Measurements from ENCODE around the gene ADGRG1.

Gene ADGRG1

DNA sequence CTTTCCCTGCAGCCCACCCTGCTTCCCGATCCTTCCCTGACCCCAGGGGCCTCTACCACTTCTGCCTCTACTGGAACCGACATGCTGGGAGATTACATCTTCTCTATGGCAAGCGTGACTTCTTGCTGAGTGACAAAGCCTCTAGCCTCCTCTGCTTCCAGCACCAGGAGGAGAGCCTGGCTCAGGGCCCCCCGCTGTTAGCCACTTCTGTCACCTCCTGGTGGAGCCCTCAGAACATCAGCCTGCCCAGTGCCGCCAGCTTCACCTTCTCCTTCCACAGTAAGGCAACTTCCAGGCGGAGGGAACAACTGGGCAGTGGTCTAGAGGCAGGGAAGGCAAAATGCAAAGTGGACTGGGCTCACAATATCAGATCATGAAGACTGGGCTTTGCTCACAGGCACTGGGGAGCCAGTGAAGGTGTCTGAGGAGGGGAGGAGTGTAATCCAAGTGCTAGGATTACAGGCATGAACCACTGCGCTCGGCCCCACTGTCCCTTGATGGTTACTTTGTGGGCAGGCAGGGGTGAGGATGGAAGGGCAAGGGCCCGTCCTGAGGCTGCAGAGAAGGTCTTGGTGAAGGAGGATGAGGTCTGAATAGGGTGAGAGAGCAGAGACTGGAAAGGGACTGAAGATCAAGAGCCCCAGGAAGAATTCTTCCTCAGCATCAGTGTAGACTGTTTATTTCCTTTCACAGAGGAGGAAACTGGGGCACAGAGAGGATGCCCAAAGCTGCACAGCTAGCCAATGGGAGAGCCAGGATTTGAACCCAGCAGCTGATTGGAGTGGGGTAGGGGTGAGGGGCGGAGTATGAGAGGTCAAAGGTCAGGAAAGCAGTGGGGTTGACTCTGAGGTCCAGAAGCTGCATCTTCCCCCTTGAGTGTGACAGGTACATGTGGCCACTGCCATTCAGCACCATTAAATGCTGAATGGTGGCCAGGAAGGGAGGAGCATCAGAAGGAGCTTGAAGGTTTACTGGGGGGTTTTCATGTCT lies 23.2 kb downstream of the ADGRG1 start:
- WGBS, 2 donors (ENCODE audit: extremely low coverage in 2 of 2, insufficient read length in 2 of 2, insufficient replicate concordance in 1 of 2), result no CpG with 5 or more reads among the region's 10 CpGs
- no peak overlapping the region for H4K91ac ChIP-seq (ENCODE audit: low read depth, low read length, poor library complexity)
- no peak overlapping the region for H3K18ac ChIP-seq (ENCODE audit: low read length)
- H3K4me2 ChIP-seq (ENCODE audit: insufficient read depth, low read length, poor library complexity, severe bottlenecking), result no peak overlapping the region
- H3K27ac ChIP-seq (replicated peaks; ENCODE audit: low read length), result no peak overlapping the region
- H3K4ac ChIP-seq (ENCODE audit: low read length), result no peak overlapping the region
- no peak overlapping the region for H2BK120ac ChIP-seq (ENCODE audit: low read depth, low read length)
- no peak overlapping the region for H3K4me3 ChIP-seq (ENCODE audit: low read length in 2 of 2)
- H3K4me1 ChIP-seq (ENCODE audit: control insufficient read depth in 2 of 2, insufficient read depth in 1 of 2, low read depth in 1 of 2, low read length in 2 of 2), result peaks cover 11 to 14% of the 10 kb centered on the region in 2 donors
- H2AK5ac ChIP-seq (ENCODE audit: low read depth, low read length), result no peak overlapping the region
- peaks cover 2% of the 10 kb centered on the region for H3K79me1 ChIP-seq (ENCODE audit: low read depth, low read length)
- H3K27me3 ChIP-seq (ENCODE audit: control insufficient read depth in 3 of 3, insufficient read depth in 3 of 3, low read depth in 1 of 3, low read length in 3 of 3), result no peaks in the 10 kb centered on the region
- H2BK15ac ChIP-seq (ENCODE audit: low read length), result no peak overlapping the region
- no peak overlapping the region for H2AFZ ChIP-seq (ENCODE audit: low read length)
- no peak overlapping the region for H3K9ac ChIP-seq (ENCODE audit: low read depth, low read length, poor library complexity)
- no peak overlapping the region for H2BK5ac ChIP-seq (ENCODE audit: low read length)
- H3K36me3 ChIP-seq (replicated peaks in 1 of 2; ENCODE audit: control insufficient read depth in 2 of 2, insufficient read depth in 2 of 2, low read length in 2 of 2), result peaks cover 31 to 35% of the 10 kb centered on the region in 2 donors
- no peak overlapping the region for H3K23ac ChIP-seq (ENCODE audit: low read depth, low read length, poor library complexity)
- no peaks in the 10 kb centered on the region for H3K9me3 ChIP-seq (replicated peaks in 1 of 2; ENCODE audit: control insufficient read depth in 2 of 2, insufficient read depth in 1 of 2, low read depth in 1 of 2, low read length in 2 of 2)
- no peak overlapping the region for H2BK12ac ChIP-seq (ENCODE audit: low read length)
- DNase-seq (ENCODE audit: low spot score), result no peak
- peak overlapping the region; percentile 9 for H3K14ac ChIP-seq (ENCODE audit: low read length)
- no peak overlapping the region for H4K8ac ChIP-seq (ENCODE audit: low read depth, low read length)

- no peak overlapping the region for H3K4ac ChIP-seq (ENCODE audit: low read length)
- peak overlapping the region; percentile 83 for H2BK120ac ChIP-seq (ENCODE audit: low read depth, low read length)
- no peak overlapping the region for H3K27ac ChIP-seq (replicated peaks; ENCODE audit: low read length)
- H2AFZ ChIP-seq (ENCODE audit: low read length), result no peak overlapping the region
- H4K91ac ChIP-seq (ENCODE audit: low read depth, low read length, poor library complexity), result no peak overlapping the region
- peaks cover 40% of the 10 kb centered on the region in 2 donors for H3K36me3 ChIP-seq (replicated peaks in 1 of 2; ENCODE audit: control insufficient read depth in 2 of 2, insufficient read depth in 2 of 2, low read length in 2 of 2)
- H3K4me2 ChIP-seq (ENCODE audit: insufficient read depth, low read length, poor library complexity, severe bottlenecking), result no peak overlapping the region
- no peak overlapping the region for H3K23ac ChIP-seq (ENCODE audit: low read depth, low read length, poor library complexity)
- H2BK12ac ChIP-seq (ENCODE audit: low read length), result no peak overlapping the region
- H2BK15ac ChIP-seq (ENCODE audit: low read length), result no peak overlapping the region
- H2AK5ac ChIP-seq (ENCODE audit: low read depth, low read length), result peak overlapping the region; percentile 22
- H3K18ac ChIP-seq (ENCODE audit: low read length), result peak overlapping the region; percentile 74
- no peaks in the 10 kb centered on the region for H3K9me3 ChIP-seq (replicated peaks in 1 of 2; ENCODE audit: control insufficient read depth in 2 of 2, insufficient read depth in 1 of 2, low read depth in 1 of 2, low read length in 2 of 2)
- H3K4me3 ChIP-seq (ENCODE audit: low read length in 2 of 2), result no peak overlapping the region
- peaks cover 11 to 14% of the 10 kb centered on the region in 2 donors for H3K4me1 ChIP-seq (ENCODE audit: control insufficient read depth in 2 of 2, insufficient read depth in 1 of 2, low read depth in 1 of 2, low read length in 2 of 2)
- WGBS, 2 donors (ENCODE audit: extremely low coverage in 2 of 2, insufficient read length in 2 of 2, insufficient replicate concordance in 1 of 2), result no CpG with 5 or more reads among the region's 23 CpGs
- DNase-seq (ENCODE audit: low spot score), result no peak
- no peak overlapping the region for H4K8ac ChIP-seq (ENCODE audit: low read depth, low read length)
- peak overlapping the region; percentile 10 for H3K14ac ChIP-seq (ENCODE audit: low read length)
- peak overlapping the region; percentile 33 for H3K9ac ChIP-seq (ENCODE audit: low read depth, low read length, poor library complexity)
- H3K79me1 ChIP-seq (ENCODE audit: low read depth, low read length), result no peaks in the 10 kb centered on the region
- H3K27me3 ChIP-seq (ENCODE audit: control insufficient read depth in 3 of 3, insufficient read depth in 3 of 3, low read depth in 1 of 3, low read length in 3 of 3), result no peaks in the 10 kb centered on the region
- H2BK5ac ChIP-seq (ENCODE audit: low read length), result peak overlapping the region; percentile 89
These were observed 24.5 kb downstream of the ADGRG1 start for GRCh38 chr16:57652695-57653471.

DNA sequence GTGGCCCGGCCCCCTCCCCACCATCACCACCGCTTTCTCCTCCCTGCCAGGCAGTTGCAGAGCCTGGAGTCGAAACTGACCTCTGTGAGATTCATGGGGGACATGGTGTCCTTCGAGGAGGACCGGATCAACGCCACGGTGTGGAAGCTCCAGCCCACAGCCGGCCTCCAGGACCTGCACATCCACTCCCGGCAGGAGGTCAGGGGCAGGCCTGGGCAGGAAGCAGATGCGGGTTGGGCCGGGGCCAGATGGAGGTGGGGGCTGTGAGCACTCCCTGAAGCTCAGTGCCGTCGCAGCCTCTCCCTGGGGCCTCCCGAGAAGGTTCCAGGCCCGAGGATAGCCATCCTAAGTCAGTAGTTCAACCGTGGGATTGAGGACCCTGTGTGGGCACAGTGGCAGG lies 25.5 kb downstream of the ADGRG1 start:
- H3K79me1 ChIP-seq (ENCODE audit: low read depth, low read length), result no peaks in the 10 kb centered on the region
- H2BK15ac ChIP-seq (ENCODE audit: low read length), result no peak overlapping the region
- no peaks in the 10 kb centered on the region for H3K27me3 ChIP-seq (ENCODE audit: control insufficient read depth in 3 of 3, insufficient read depth in 3 of 3, low read depth in 1 of 3, low read length in 3 of 3)
- H2AFZ ChIP-seq (ENCODE audit: low read length), result peak overlapping the region; percentile 40
- peak overlapping the region; percentile 77 for H2BK12ac ChIP-seq (ENCODE audit: low read length)
- peaks cover 49 to 50% of the 10 kb centered on the region in 2 donors for H3K36me3 ChIP-seq (replicated peaks in 1 of 2; ENCODE audit: control insufficient read depth in 2 of 2, insufficient read depth in 2 of 2, low read length in 2 of 2)
- no peaks in the 10 kb centered on the region for H3K9me3 ChIP-seq (replicated peaks in 1 of 2; ENCODE audit: control insufficient read depth in 2 of 2, insufficient read depth in 1 of 2, low read depth in 1 of 2, low read length in 2 of 2)
- H3K4ac ChIP-seq (ENCODE audit: low read length), result no peak overlapping the region
- H3K27ac ChIP-seq (replicated peaks; ENCODE audit: low read length), result no peak overlapping the region
- no peak overlapping the region for H3K4me2 ChIP-seq (ENCODE audit: insufficient read depth, low read length, poor library complexity, severe bottlenecking)
- no peak overlapping the region for H4K91ac ChIP-seq (ENCODE audit: low read depth, low read length, poor library complexity)
- no peak overlapping the region for H3K4me3 ChIP-seq (ENCODE audit: low read length in 2 of 2)
- H3K23ac ChIP-seq (ENCODE audit: low read depth, low read length, poor library complexity), result peak overlapping the region; percentile 74
- H2BK120ac ChIP-seq (ENCODE audit: low read depth, low read length), result peak overlapping the region; percentile 83
- no peak for DNase-seq (ENCODE audit: low spot score)
- peak overlapping the region; percentile 90 for H2AK5ac ChIP-seq (ENCODE audit: low read depth, low read length)
- WGBS, 2 donors (ENCODE audit: extremely low coverage in 2 of 2, insufficient read length in 2 of 2, insufficient replicate concordance in 1 of 2), result no CpG with 5 or more reads among the region's 16 CpGs
- peak overlapping the region; percentile 89 for H2BK5ac ChIP-seq (ENCODE audit: low read length)
- peaks cover 11 to 14% of the 10 kb centered on the region in 2 donors for H3K4me1 ChIP-seq (ENCODE audit: control insufficient read depth in 2 of 2, insufficient read depth in 1 of 2, low read depth in 1 of 2, low read length in 2 of 2)
- peak overlapping the region; percentile 91 for H3K14ac ChIP-seq (ENCODE audit: low read length)
- H3K18ac ChIP-seq (ENCODE audit: low read length), result peak overlapping the region; percentile 77
- peak overlapping the region; percentile 63 for H3K9ac ChIP-seq (ENCODE audit: low read depth, low read length, poor library complexity)
- peak overlapping the region; percentile 55 for H4K8ac ChIP-seq (ENCODE audit: low read depth, low read length)

Data from neuronal stem cell (in vitro differentiated cells).